ENCODE results near the gene PAFAH2. TPM values are rescaled to one million over a fixed set of nuclear protein-coding genes. Genes with fewer than 3 reads are reported as not detected.
A peak's percentile ranks its signal among the peaks of the same experiment; 100 is the strongest.

The PAFAH2 gene
- total RNA-seq, 1 experiment from 2014 or later, result 12.8 TPM

GRCh38 chr1:25922056-25922970, 75.5 kb downstream of the PAFAH2 start:
- CTCF ChIA-PET, result interaction anchor here (0.6 to 0.7 kb wide), 2 partner anchors 17 to 89 kb away, joined by 3 to 4 read pairs; no protein-coding TSS in a partner anchor
- no peaks in the 10 kb centered on the region for H3K36me3 Mint-ChIP-seq (ENCODE audit: insufficient read depth, unreplicated experiment)
- H3K27ac Mint-ChIP-seq (ENCODE audit: low read depth, unreplicated experiment), result no peak overlapping the region
- BruUV-seq (replicated peaks), result no TSS peak
- POLR2A ChIA-PET, result interaction anchor here (0.5 to 2.1 kb wide), 3 partner anchors 9 to 75 kb away, joined by 3 to 10 read pairs (median 3); partner anchors contain the start of gene PAFAH2
- H3K9me3 Mint-ChIP-seq (ENCODE audit: unreplicated experiment), result no peaks in the 10 kb centered on the region
- TF ChIP-seq, protein P1, sequence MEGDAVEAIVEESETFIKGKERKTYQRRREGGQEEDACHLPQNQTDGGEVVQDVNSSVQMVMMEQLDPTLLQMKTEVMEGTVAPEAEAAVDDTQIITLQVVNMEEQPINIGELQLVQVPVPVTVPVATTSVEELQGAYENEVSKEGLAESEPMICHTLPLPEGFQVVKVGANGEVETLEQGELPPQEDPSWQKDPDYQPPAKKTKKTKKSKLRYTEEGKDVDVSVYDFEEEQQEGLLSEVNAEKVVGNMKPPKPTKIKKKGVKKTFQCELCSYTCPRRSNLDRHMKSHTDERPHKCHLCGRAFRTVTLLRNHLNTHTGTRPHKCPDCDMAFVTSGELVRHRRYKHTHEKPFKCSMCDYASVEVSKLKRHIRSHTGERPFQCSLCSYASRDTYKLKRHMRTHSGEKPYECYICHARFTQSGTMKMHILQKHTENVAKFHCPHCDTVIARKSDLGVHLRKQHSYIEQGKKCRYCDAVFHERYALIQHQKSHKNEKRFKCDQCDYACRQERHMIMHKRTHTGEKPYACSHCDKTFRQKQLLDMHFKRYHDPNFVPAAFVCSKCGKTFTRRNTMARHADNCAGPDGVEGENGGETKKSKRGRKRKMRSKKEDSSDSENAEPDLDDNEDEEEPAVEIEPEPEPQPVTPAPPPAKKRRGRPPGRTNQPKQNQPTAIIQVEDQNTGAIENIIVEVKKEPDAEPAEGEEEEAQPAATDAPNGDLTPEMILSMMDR (IDR thresholded peaks at IDR 0.05; ENCODE audit: unreplicated experiment), result no peak
- DNase-seq (ENCODE audit: unreplicated experiment), result no peak
- H3K4me1 Mint-ChIP-seq (ENCODE audit: insufficient read depth, unreplicated experiment), result no peaks in the 10 kb centered on the region
- intact Hi-C loops (cut with micrococcal nuclease), result no loop called here
- H3K4me3 Mint-ChIP-seq (ENCODE audit: unreplicated experiment), result peak overlapping the region; percentile 40
- H3K27me3 Mint-ChIP-seq (ENCODE audit: insufficient read depth, unreplicated experiment), result peaks cover 39% of the 10 kb centered on the region

GRCh38 chr1:25918615-25919014, 79.2 kb downstream of the PAFAH2 start:
- Mint-ChIP-seq H3K27me3 (ENCODE audit: insufficient read depth, unreplicated experiment) (peaks cover 4% of the 10 kb centered on the region), H3K4me1 (ENCODE audit: insufficient read depth, unreplicated experiment) (no peaks in the 10 kb centered on the region), H3K4me3 (ENCODE audit: unreplicated experiment) (no peak overlapping the region), H3K9me3 (ENCODE audit: unreplicated experiment) (no peaks in the 10 kb centered on the region), H3K36me3 (ENCODE audit: insufficient read depth, unreplicated experiment) (no peaks in the 10 kb centered on the region), H3K27ac (ENCODE audit: low read depth, unreplicated experiment) (no peak overlapping the region)
- BruUV-seq (replicated peaks), result no TSS peak
- CTCF ChIA-PET, result no interaction called here
- DNase-seq (ENCODE audit: unreplicated experiment), result no peak
- intact Hi-C loops (cut with micrococcal nuclease), result no loop called here
- POLR2A ChIA-PET, result no interaction called here
- TF ChIP-seq, protein P1 (IDR thresholded peaks at IDR 0.05; ENCODE audit: unreplicated experiment), result no peak

- H3K4me3 Mint-ChIP-seq (ENCODE audit: unreplicated experiment), result no peak overlapping the region
- H3K36me3 Mint-ChIP-seq (ENCODE audit: insufficient read depth, unreplicated experiment), result no peaks in the 10 kb centered on the region
- no TSS peak for BruUV-seq (replicated peaks)
- no peaks in the 10 kb centered on the region for H3K27me3 Mint-ChIP-seq (ENCODE audit: insufficient read depth, unreplicated experiment)
- POLR2A ChIA-PET, result interaction anchor here (0.9 kb wide), 1 partner anchor 11 kb away, joined by 4 read pairs; no protein-coding TSS in a partner anchor
- CTCF ChIA-PET, result interaction anchor here (0.6 kb wide), 1 partner anchor 13 kb away, joined by 3 read pairs; no protein-coding TSS in a partner anchor
- TF ChIP-seq, protein P1 (IDR thresholded peaks at IDR 0.05; ENCODE audit: unreplicated experiment), result no peak
- H3K27ac Mint-ChIP-seq (ENCODE audit: low read depth, unreplicated experiment), result no peak overlapping the region
- H3K9me3 Mint-ChIP-seq (ENCODE audit: unreplicated experiment), result no peaks in the 10 kb centered on the region
- no peak for DNase-seq (ENCODE audit: unreplicated experiment)
- H3K4me1 Mint-ChIP-seq (ENCODE audit: insufficient read depth, unreplicated experiment), result no peaks in the 10 kb centered on the region
- intact Hi-C loops (cut with micrococcal nuclease), result no loop called here
Observed at GRCh38 chr1:25917996-25918395, 79.9 kb downstream of the PAFAH2 start.

- H3K9me3 Mint-ChIP-seq (ENCODE audit: unreplicated experiment), result no peaks in the 10 kb centered on the region
- H3K4me3 Mint-ChIP-seq (ENCODE audit: unreplicated experiment), result no peak overlapping the region
- H3K4me1 Mint-ChIP-seq (ENCODE audit: insufficient read depth, unreplicated experiment), result peaks cover 7% of the 10 kb centered on the region
- no peak for DNase-seq (ENCODE audit: unreplicated experiment)
- no peaks in the 10 kb centered on the region for H3K36me3 Mint-ChIP-seq (ENCODE audit: insufficient read depth, unreplicated experiment)
- H3K27me3 Mint-ChIP-seq (ENCODE audit: insufficient read depth, unreplicated experiment), result no peaks in the 10 kb centered on the region
- intact Hi-C loops (cut with micrococcal nuclease), result no loop called here
- ChIA-PET POLR2A (no interaction called here), CTCF (interaction anchor here (0.6 kb wide), 1 partner anchor 31 kb away, joined by 3 read pairs; no protein-coding TSS in a partner anchor)
- TF ChIP-seq, protein P1 (IDR thresholded peaks at IDR 0.05; ENCODE audit: unreplicated experiment), result no peak
- no peak overlapping the region for H3K27ac Mint-ChIP-seq (ENCODE audit: low read depth, unreplicated experiment)
- BruUV-seq (replicated peaks), result no TSS peak
Observed at GRCh38 chr1:25916460-25916859, 81.4 kb downstream of the PAFAH2 start.

Data from MCF 10A (cell line).